GM18517 (cell line): ENCODE measurements around the gene EFHD2.
"Not testable (repeated sequence)": the region's sequence is repeated elsewhere in the genome, so short reads cannot be mapped to it uniquely, and the experiment has no call there.

Experiments used
- ATAC-seq: cut with Tn5 transposase; IDR thresholded peaks from one replicate; pipeline ENCODE4 v1.9.1; 2021; ENCODE audit warnings: mild to moderate bottlenecking, moderate library complexity; ENCODE audit not compliant: unreplicated experiment

The EFHD2 gene

GRCh38 chr1:15388201-15388880 lies 21.3 kb upstream of the EFHD2 start:
- no peak for ATAC-seq

GRCh38 chr1:15389828-15390227 lies 19.9 kb upstream of the EFHD2 start:
- not testable (repeated sequence) for ATAC-seq

GRCh38 chr1:15390667-15391066 lies 19.0 kb upstream of the EFHD2 start:
- ATAC-seq: no peak

GRCh38 chr1:15391366-15391765 lies 18.3 kb upstream of the EFHD2 start:
- no peak for ATAC-seq

GRCh38 chr1:15393475-15394257 lies 16.0 kb upstream of the EFHD2 start:
- ATAC-seq: no peak

GRCh38 chr1:15394258-15394690 lies 15.4 kb upstream of the EFHD2 start:
- no peak for ATAC-seq

GRCh38 chr1:15397236-15397635 lies 12.5 kb upstream of the EFHD2 start:
- ATAC-seq: no peak

- ATAC-seq: no peak
Observed at GRCh38 chr1:15399710-15400109, 10.0 kb upstream of the EFHD2 start.

GRCh38 chr1:15400627-15401026 lies 9.1 kb upstream of the EFHD2 start:
- ATAC-seq: no peak

GRCh38 chr1:15401391-15402055 lies 8.2 kb upstream of the EFHD2 start:
- no peak for ATAC-seq

GRCh38 chr1:15402809-15403450 lies 6.8 kb upstream of the EFHD2 start:
- no peak for ATAC-seq

GRCh38 chr1:15403962-15404580 lies 5.6 kb upstream of the EFHD2 start:
- no peak for ATAC-seq

GRCh38 chr1:15405106-15405850 lies 4.4 kb upstream of the EFHD2 start:
- ATAC-seq: no peak

GRCh38 chr1:15406614-15407559 lies 2.8 kb upstream of the EFHD2 start:
- ATAC-seq: no peak

GRCh38 chr1:15407580-15407979 lies 2.1 kb upstream of the EFHD2 start:
- no peak for ATAC-seq

GRCh38 chr1:15408890-15409387 lies 749 bp upstream of the EFHD2 start:
- ATAC-seq: no peak

GRCh38 chr1:15410223-15410883 lies 665 bp downstream of the EFHD2 start:
- no peak for ATAC-seq

GRCh38 chr1:15410884-15411245 lies 1.2 kb downstream of the EFHD2 start:
- no peak for ATAC-seq
